WTC11 (cell line): ENCODE data around the gene CROCC2. TPM values are rescaled to one million over a fixed set of nuclear protein-coding genes. Genes with fewer than 3 reads are reported as not detected.
A peak's percentile ranks its signal among the peaks of the same experiment; 100 is the strongest.

ENCODE experiments used
- ATAC-seq: fragments of 200-7000 bp; cut with Tn5 transposase; 2 replicates; pipeline ENCODE4 v1.10.0; 2021; ENCODE audit warnings: mild to moderate bottlenecking, moderate library complexity
- CTCF ChIA-PET: fragments of 300-600 bp; sonication (Branson Sonifier 250); formaldehyde crosslinking; loops from one replicate; lab custom pipeline; 2021; ENCODE audit warnings: antibody characterized with exemption; lab: Charles Lee
- POLR2A ChIA-PET: fragments of 350-600 bp; sonication (Branson Sonifier 250); formaldehyde crosslinking; loops from one replicate; lab custom pipeline; 2021; ENCODE audit warnings: antibody characterized with exemption; lab: Charles Lee
- DNase-seq: peaks from one replicate; pipeline ENCODE4 v3.0.0; 2021; ENCODE audit warnings: low spot score
- H3K27ac Mint-ChIP-seq: 2 replicates; pipeline ENCODE4 v1.8.0; 2021; ENCODE audit warnings: mixed read lengths
- H3K27me3 Mint-ChIP-seq: 2 replicates; pipeline ENCODE4 v1.8.0; 2021; ENCODE audit warnings: low read depth, mild to moderate bottlenecking, moderate library complexity, mixed read lengths
- H3K36me3 Mint-ChIP-seq: 2 replicates; pipeline ENCODE4 v1.8.0; 2021; ENCODE audit warnings: mixed read lengths
- H3K4me1 Mint-ChIP-seq: 2 replicates; pipeline ENCODE4 v1.8.0; 2022; ENCODE audit warnings: mixed read lengths
- H3K4me3 Mint-ChIP-seq: 2 replicates; pipeline ENCODE4 v1.8.0; 2021; ENCODE audit warnings: mild to moderate bottlenecking, moderate library complexity, mixed read lengths
- H3K9me3 Mint-ChIP-seq: 2 replicates; pipeline ENCODE4 v1.8.0; 2021; ENCODE audit warnings: mixed read lengths
- FOXK1 ChIP-seq: sonication (generic); formaldehyde crosslinking; IDR thresholded peaks from 2 replicates; pipeline ENCODE4 v1.8.0; 2022; ENCODE audit warnings: mild to moderate bottlenecking, moderate library complexity, missing genetic modification reagents
- GABPB1 ChIP-seq: sonication (generic); formaldehyde crosslinking; IDR thresholded peaks from 2 replicates; pipeline ENCODE4 v1.8.1; 2023; ENCODE audit warnings: mild to moderate bottlenecking, missing genetic modification reagents
- HMGA2 ChIP-seq: fragments of 250-450 bp; sonication (Bioruptor Pico); IDR thresholded peaks from 2 replicates; pipeline ENCODE4 v1.4.0; 2021; ENCODE audit warnings: mild to moderate bottlenecking, moderate library complexity
- JAZF1 ChIP-seq: fragments of 250-450 bp; sonication (Bioruptor Pico); IDR thresholded peaks from 2 replicates; pipeline ENCODE4 v1.9.0; 2021; ENCODE audit warnings: moderate library complexity, mild to moderate bottlenecking, inconsistent platforms
- MYBL2 ChIP-seq: sonication (generic); formaldehyde crosslinking; IDR thresholded peaks from 2 replicates; pipeline ENCODE4 v1.8.1; 2023; ENCODE audit warnings: mild to moderate bottlenecking, moderate library complexity, missing genetic modification reagents
- PRRX2 ChIP-seq: fragments of 250-450 bp; sonication (Bioruptor Pico); IDR thresholded peaks from 2 replicates; pipeline ENCODE4 v1.8.0; 2021; ENCODE audit warnings: mild to moderate bottlenecking
- RORB ChIP-seq: fragments of 250-450 bp; sonication (Bioruptor Pico); IDR thresholded peaks from 2 replicates; pipeline ENCODE4 v1.9.0; 2021; ENCODE audit warnings: mild to moderate bottlenecking
- SMAD4 ChIP-seq: sonication (generic); formaldehyde crosslinking; IDR thresholded peaks from 2 replicates; pipeline ENCODE4 v1.8.0; 2022; ENCODE audit warnings: mild to moderate bottlenecking, missing genetic modification reagents
- SP1 ChIP-seq: sonication (generic); formaldehyde crosslinking; conservative IDR thresholded peaks from 2 replicates; pipeline ENCODE4 v1.8.1; 2022; ENCODE audit warnings: missing genetic modification reagents
- TCF7 ChIP-seq: sonication (generic); formaldehyde crosslinking; IDR thresholded peaks from 2 replicates; pipeline ENCODE4 v1.8.0; 2022; ENCODE audit warnings: mild to moderate bottlenecking, low read depth, missing genetic modification reagents, moderate library complexity
- ZNF219 ChIP-seq: sonication (generic); formaldehyde crosslinking; IDR thresholded peaks from 2 replicates; pipeline ENCODE4 v1.8.0; 2023; ENCODE audit warnings: missing genetic modification reagents, mild to moderate bottlenecking, borderline replicate concordance
- ZNF317 ChIP-seq: sonication (generic); formaldehyde crosslinking; IDR thresholded peaks from 2 replicates; pipeline ENCODE4 v1.8.1; 2023; ENCODE audit warnings: low read depth, mild to moderate bottlenecking, moderate library complexity, missing genetic modification reagents, borderline replicate concordance
- total RNA-seq: library from RNA; stranded (reverse); gene quantifications from 3 replicates; pipeline ENCODE4 v1.2.3, GENCODE V29; 2021
- TF ChIP-seq, protein P1 (sequence below): sonication (generic); formaldehyde crosslinking; IDR thresholded peaks from 2 replicates; pipeline ENCODE4 v1.8.0; 2022; ENCODE audit warnings: mild to moderate bottlenecking, missing genetic modification reagents
- TF ChIP-seq, protein P2 (sequence below): fragments of 250-450 bp; sonication (Bioruptor Pico); conservative IDR thresholded peaks from 2 replicates; pipeline ENCODE4 v1.9.0; 2021; ENCODE audit warnings: mild to moderate bottlenecking
- TF ChIP-seq, protein P3 (sequence below): sonication (generic); formaldehyde crosslinking; IDR thresholded peaks from 2 replicates; pipeline ENCODE4 v1.8.0; 2023; ENCODE audit warnings: mild to moderate bottlenecking, missing genetic modification reagents
- TF ChIP-seq, protein P4 (sequence below): sonication (generic); formaldehyde crosslinking; IDR thresholded peaks from 2 replicates; pipeline ENCODE4 v1.8.1; 2023; ENCODE audit warnings: mild to moderate bottlenecking, moderate library complexity, missing genetic modification reagents
- TF ChIP-seq, protein P5 (sequence below): fragments of 250-450 bp; sonication (Bioruptor Pico); IDR thresholded peaks from 2 replicates; pipeline ENCODE4 v1.9.0; 2021; ENCODE audit warnings: moderate library complexity, mild to moderate bottlenecking, inconsistent platforms, borderline replicate concordance
- TF ChIP-seq, protein P6 (sequence below): sonication (generic); formaldehyde crosslinking; IDR thresholded peaks from 2 replicates; pipeline ENCODE4 v1.8.1; 2023; ENCODE audit warnings: mild to moderate bottlenecking, missing genetic modification reagents

Gene CROCC2
- total RNA-seq, 1 experiment from 2014 or later, result not detected

DNA sequence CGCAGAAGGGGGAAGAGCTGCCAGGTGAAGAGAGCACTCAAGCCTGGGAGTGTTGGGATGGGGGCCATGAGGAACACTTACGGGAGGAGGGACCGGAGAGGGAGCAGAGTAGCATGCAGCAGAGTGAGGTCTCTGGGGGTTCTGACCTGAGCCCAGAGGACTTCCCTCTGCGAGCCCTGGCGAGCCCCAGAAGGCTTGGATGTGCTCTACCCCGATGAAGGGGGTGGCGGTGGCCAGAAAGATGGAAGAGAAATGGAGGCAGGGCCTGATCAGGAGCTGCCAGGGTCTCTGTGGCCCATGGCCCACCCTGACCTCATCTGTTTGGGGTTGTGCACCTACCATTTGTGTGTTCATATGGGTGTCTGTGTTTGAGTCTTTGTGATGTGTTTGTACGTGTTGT is 42.0 kb downstream of the CROCC2 start:
- H3K4me3 Mint-ChIP-seq, result no peak overlapping the region
- no peak for TF ChIP-seq MYBL2 (CRISPR knock-in tag)
- TF ChIP-seq, protein P1, sequence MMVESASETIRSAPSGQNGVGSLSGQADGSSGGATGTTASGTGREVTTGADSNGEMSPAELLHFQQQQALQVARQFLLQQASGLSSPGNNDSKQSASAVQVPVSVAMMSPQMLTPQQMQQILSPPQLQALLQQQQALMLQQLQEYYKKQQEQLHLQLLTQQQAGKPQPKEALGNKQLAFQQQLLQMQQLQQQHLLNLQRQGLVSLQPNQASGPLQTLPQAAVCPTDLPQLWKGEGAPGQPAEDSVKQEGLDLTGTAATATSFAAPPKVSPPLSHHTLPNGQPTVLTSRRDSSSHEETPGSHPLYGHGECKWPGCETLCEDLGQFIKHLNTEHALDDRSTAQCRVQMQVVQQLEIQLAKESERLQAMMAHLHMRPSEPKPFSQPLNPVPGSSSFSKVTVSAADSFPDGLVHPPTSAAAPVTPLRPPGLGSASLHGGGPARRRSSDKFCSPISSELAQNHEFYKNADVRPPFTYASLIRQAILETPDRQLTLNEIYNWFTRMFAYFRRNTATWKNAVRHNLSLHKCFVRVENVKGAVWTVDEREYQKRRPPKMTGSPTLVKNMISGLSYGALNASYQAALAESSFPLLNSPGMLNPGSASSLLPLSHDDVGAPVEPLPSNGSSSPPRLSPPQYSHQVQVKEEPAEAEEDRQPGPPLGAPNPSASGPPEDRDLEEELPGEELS (CRISPR knock-in tag), result no peak
- TF ChIP-seq, protein P2, sequence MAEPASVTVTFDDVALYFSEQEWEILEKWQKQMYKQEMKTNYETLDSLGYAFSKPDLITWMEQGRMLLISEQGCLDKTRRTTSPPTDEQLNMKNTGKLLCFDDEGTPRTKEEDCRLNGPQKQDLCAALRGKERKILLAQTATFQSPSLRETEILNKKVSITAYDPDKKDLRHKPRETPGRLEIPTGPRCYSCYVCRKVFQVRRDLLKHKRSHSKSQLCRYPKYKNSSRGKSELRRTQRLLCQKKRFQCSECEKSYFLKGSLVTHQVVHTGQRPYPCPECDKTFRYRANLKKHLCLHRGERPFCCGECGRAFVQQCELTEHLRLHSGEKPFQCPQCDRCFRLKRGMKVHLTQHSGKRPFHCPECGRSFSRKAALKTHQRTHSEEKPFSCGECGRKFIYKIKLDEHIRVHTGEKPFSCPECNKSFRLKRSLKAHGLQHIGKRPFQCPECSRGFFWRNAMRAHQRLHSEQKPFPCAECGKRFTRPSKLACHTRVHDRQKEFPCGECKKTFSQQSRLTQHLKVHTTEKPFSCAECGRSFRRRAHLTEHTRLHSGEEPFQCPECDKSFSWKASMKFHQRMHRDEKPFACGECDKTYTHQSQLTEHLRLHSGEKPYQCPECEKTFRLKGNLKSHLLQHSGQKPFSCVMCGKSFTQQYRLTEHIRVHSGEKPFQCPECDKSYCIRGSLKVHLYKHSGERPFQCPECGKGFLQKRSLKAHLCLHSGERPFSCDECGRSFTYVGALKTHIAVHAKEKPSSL (CRISPR knock-in tag), result no peak
- TF ChIP-seq SMAD4 (CRISPR knock-in tag), result no peak
- TF ChIP-seq, all 79 proteins: peak for 0
- POLR2A ChIA-PET, result no interaction called here
- Mint-ChIP-seq H3K27ac (peak overlapping the region; percentile 15; the same call in 1 of the 2 replicates), H3K9me3 (no peaks in the 10 kb centered on the region), H3K27me3 (no peaks in the 10 kb centered on the region), H3K36me3 (no peaks in the 10 kb centered on the region), H3K4me1 (no peaks in the 10 kb centered on the region)
- ATAC-seq (no peak), DNase-seq (no peak)
- CTCF ChIA-PET, result interaction anchor here (0.8 to 1.5 kb wide), 3 partner anchors 36 to 299 kb away, joined by 3 to 5 read pairs (median 4); no protein-coding TSS in a partner anchor

DNA sequence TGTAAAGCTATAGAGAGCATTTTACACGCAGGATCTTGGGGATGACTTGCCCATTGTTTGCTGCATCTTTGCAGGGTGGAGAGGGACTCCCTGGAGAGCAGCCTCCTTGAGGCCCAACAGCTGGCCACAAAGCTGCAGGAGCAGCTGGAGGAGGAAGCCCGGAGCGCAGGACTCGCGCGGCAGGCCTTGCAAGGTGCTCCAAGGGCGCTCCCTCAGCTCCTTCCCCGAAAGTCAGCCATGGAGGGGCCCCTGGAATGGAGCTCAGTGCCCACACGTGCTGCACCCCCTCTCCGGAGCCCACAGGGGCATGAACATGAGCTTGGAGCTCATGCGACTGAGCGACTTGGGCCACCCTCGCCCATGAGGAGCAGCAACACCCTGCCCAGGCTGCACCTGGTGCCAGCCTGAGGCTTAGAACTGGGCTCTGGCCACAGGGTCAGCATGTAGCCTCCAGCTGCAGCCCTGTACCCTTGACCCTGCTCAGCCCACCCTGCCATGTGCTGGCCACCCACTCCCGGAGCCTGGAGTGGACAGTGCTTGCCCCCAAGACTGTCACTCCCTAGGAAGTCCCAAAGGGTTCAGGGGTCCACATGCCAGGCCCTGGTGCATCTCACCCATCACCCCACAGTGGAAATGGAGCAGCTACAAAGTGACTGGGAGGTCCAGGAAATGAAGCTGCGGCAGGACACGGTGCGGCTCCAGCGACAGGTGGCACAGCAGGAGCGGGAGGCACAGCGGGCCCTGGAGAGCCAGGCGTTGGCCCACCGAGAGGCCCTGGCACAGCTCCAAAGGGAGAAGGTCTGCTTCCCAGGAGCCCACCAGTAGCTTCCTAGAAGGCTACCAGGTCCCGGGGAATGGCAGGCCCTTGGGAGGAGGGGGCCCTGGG is 43.0 kb downstream of the CROCC2 start:
- Mint-ChIP-seq H3K27ac (no peak overlapping the region), H3K27me3 (no peaks in the 10 kb centered on the region), H3K36me3 (no peaks in the 10 kb centered on the region), H3K4me1 (0 out of 2 replicates have a peak, but pooled peaks cover under 1% of the 10 kb centered on the region)
- ATAC-seq (no peak), DNase-seq (no peak)
- TF ChIP-seq, protein P3, sequence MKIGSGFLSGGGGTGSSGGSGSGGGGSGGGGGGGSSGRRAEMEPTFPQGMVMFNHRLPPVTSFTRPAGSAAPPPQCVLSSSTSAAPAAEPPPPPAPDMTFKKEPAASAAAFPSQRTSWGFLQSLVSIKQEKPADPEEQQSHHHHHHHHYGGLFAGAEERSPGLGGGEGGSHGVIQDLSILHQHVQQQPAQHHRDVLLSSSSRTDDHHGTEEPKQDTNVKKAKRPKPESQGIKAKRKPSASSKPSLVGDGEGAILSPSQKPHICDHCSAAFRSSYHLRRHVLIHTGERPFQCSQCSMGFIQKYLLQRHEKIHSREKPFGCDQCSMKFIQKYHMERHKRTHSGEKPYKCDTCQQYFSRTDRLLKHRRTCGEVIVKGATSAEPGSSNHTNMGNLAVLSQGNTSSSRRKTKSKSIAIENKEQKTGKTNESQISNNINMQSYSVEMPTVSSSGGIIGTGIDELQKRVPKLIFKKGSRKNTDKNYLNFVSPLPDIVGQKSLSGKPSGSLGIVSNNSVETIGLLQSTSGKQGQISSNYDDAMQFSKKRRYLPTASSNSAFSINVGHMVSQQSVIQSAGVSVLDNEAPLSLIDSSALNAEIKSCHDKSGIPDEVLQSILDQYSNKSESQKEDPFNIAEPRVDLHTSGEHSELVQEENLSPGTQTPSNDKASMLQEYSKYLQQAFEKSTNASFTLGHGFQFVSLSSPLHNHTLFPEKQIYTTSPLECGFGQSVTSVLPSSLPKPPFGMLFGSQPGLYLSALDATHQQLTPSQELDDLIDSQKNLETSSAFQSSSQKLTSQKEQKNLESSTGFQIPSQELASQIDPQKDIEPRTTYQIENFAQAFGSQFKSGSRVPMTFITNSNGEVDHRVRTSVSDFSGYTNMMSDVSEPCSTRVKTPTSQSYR (CRISPR knock-in tag), result no peak
- TF ChIP-seq, protein P4, sequence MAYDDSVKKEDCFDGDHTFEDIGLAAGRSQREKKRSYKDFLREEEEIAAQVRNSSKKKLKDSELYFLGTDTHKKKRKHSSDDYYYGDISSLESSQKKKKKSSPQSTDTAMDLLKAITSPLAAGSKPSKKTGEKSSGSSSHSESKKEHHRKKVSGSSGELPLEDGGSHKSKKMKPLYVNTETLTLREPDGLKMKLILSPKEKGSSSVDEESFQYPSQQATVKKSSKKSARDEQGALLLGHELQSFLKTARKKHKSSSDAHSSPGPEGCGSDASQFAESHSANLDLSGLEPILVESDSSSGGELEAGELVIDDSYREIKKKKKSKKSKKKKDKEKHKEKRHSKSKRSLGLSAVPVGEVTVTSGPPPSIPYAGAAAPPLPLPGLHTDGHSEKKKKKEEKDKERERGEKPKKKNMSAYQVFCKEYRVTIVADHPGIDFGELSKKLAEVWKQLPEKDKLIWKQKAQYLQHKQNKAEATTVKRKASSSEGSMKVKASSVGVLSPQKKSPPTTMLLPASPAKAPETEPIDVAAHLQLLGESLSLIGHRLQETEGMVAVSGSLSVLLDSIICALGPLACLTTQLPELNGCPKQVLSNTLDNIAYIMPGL (CRISPR knock-in tag), result no peak
- TF ChIP-seq SP1 (CRISPR knock-in tag) (no peak), ZNF219 (CRISPR knock-in tag) (no peak), PRRX2 (no peak), RORB (no peak), GABPB1 (CRISPR knock-in tag) (no peak), TCF7 (CRISPR knock-in tag) (no peak), HMGA2 (CRISPR knock-in tag) (no peak), JAZF1 (CRISPR knock-in tag) (no peak), ZNF317 (CRISPR knock-in tag) (no peak), FOXK1 (no peak)
- TF ChIP-seq, protein P5, sequence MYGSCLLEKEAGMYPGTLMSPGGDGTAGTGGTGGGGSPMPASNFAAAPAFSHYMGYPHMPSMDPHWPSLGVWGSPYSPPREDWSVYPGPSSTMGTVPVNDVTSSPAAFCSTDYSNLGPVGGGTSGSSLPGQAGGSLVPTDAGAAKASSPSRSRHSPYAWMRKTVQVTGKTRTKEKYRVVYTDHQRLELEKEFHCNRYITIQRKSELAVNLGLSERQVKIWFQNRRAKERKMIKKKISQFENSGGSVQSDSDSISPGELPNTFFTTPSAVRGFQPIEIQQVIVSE, result no peak
- TF ChIP-seq, protein P6, sequence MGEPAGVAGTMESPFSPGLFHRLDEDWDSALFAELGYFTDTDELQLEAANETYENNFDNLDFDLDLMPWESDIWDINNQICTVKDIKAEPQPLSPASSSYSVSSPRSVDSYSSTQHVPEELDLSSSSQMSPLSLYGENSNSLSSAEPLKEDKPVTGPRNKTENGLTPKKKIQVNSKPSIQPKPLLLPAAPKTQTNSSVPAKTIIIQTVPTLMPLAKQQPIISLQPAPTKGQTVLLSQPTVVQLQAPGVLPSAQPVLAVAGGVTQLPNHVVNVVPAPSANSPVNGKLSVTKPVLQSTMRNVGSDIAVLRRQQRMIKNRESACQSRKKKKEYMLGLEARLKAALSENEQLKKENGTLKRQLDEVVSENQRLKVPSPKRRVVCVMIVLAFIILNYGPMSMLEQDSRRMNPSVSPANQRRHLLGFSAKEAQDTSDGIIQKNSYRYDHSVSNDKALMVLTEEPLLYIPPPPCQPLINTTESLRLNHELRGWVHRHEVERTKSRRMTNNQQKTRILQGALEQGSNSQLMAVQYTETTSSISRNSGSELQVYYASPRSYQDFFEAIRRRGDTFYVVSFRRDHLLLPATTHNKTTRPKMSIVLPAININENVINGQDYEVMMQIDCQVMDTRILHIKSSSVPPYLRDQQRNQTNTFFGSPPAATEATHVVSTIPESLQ (CRISPR knock-in tag), result no peak
- TF ChIP-seq, all 79 proteins: peak for 0
- no peaks in the 10 kb centered on the region for H3K9me3 Mint-ChIP-seq
- ChIA-PET CTCF (interaction anchor here (0.8 to 1.2 kb wide), 2 partner anchors 35 to 300 kb away, joined by 3 read pairs; no protein-coding TSS in a partner anchor), POLR2A (no interaction called here)
- no peak overlapping the region for H3K4me3 Mint-ChIP-seq
